H1 (cell line): ENCODE measurements around the gene COPZ1. TPM values are rescaled to one million over a fixed set of nuclear protein-coding genes. Genes with fewer than 3 reads are reported as not detected.

ENCODE experiments used
- CTCF ChIA-PET: fragments of 300-600 bp; sonication (Branson Sonifier 250); formaldehyde crosslinking; loops from one replicate; lab custom pipeline; 2021; ENCODE audit not compliant: partially characterized antibody; lab: Charles Lee
- POLR2A ChIA-PET: fragments of 300-600 bp; sonication (Branson Sonifier 250); formaldehyde crosslinking; loops from one replicate; lab custom pipeline; 2021; ENCODE audit warnings: inconsistent platforms; ENCODE audit not compliant: partially characterized antibody; lab: Charles Lee
- DNase-seq, 2 experiments: peaks; one replicate each; pipeline versions ENCODE4 v3.0.0 to v3.0.0-alpha.2; 2010 to 2022; ENCODE audit warnings: low spot score in 2 of 2, low read depth in 1 of 2, mixed read lengths in 1 of 2
- FAIRE-seq: peaks from 2 replicates; lab custom pipeline; 2011; peaks lifted over from hg19 to GRCh38; lab: Jason Lieb, UNC
- H2AFZ ChIP-seq: 2 replicates; pipeline ENCODE4 v1.8.1; 2012; ENCODE audit warnings: low read length, inconsistent platforms
- H2AK5ac ChIP-seq: 2 replicates; pipeline ENCODE4 v1.6.1; 2013; ENCODE audit warnings: low read depth, low read length
- H2BK120ac ChIP-seq: replicated peaks from 2 replicates; pipeline ENCODE3; 2013; ENCODE audit warnings: low read depth, low read length, inconsistent platforms
- H2BK12ac ChIP-seq: 2 replicates; pipeline ENCODE4 v1.6.1; 2013; ENCODE audit warnings: low read depth, low read length
- H2BK15ac ChIP-seq: 2 replicates; pipeline ENCODE4 v1.6.1; 2013; ENCODE audit warnings: low read length
- H2BK20ac ChIP-seq: 2 replicates; pipeline ENCODE4 v1.6.1; 2013; ENCODE audit warnings: low read length
- H2BK5ac ChIP-seq: 2 replicates; pipeline ENCODE4 v1.6.1; 2013; ENCODE audit warnings: low read depth, low read length
- H3K14ac ChIP-seq: 2 replicates; pipeline ENCODE4 v1.6.1; 2013; ENCODE audit warnings: inconsistent platforms; ENCODE audit not compliant: insufficient read length
- H3K18ac ChIP-seq: 2 replicates; pipeline ENCODE4 v1.6.1; 2013; ENCODE audit warnings: low read length; ENCODE audit errors: extremely low read depth
- H3K23ac ChIP-seq: 2 replicates; pipeline ENCODE4 v1.6.1; 2013; ENCODE audit warnings: inconsistent platforms; ENCODE audit not compliant: insufficient read length
- H3K23me2 ChIP-seq: 2 replicates; pipeline ENCODE4 v1.6.1; 2013; ENCODE audit warnings: low read depth, low read length
- H3K27ac ChIP-seq: 2 replicates; pipeline ENCODE4 v1.6.1; 2011; ENCODE audit warnings: low read depth, low read length, inconsistent platforms
- H3K27me3 ChIP-seq, 4 experiments: replicated peaks in 1 of 4; 1 replicate in 1 of 4; 2 replicates in 3 of 4; pipeline versions ENCODE4 v1.6.1 to v1.8.1; 2011 to 2013; ENCODE audit warnings: low read length in 3 of 4, mild to moderate bottlenecking in 3 of 4, inconsistent platforms in 2 of 4, mixed read lengths in 2 of 4, moderate library complexity in 1 of 4; ENCODE audit not compliant: control insufficient read depth in 3 of 4, insufficient read depth in 3 of 4; ENCODE audit errors: extremely low read depth in 1 of 4
- H3K36me3 ChIP-seq, 4 experiments: 2 replicates each; pipeline versions ENCODE4 v1.6.1 to v1.8.1; 2011 to 2013; ENCODE audit warnings: mild to moderate bottlenecking in 4 of 4, low read length in 3 of 4, moderate library complexity in 2 of 4, control low read depth in 1 of 4, inconsistent platforms in 1 of 4; ENCODE audit not compliant: insufficient read depth in 4 of 4, control insufficient read depth in 2 of 4
- H3K4ac ChIP-seq: replicated peaks from 2 replicates; pipeline ENCODE3; 2013; ENCODE audit warnings: low read length, low read depth, mixed read lengths, inconsistent platforms; ENCODE audit not compliant: insufficient read length
- H3K4me1 ChIP-seq, 4 experiments: replicated peaks in 1 of 4; 1 replicate in 1 of 4; 2 replicates in 3 of 4; pipeline versions ENCODE4 v1.6.1 to v1.8.1; 2011 to 2013; ENCODE audit warnings: low read length in 3 of 4, inconsistent platforms in 2 of 4, mixed read lengths in 1 of 4; ENCODE audit not compliant: insufficient read depth in 4 of 4, control insufficient read depth in 3 of 4
- H3K4me2 ChIP-seq, 2 experiments: 2 replicates each; pipeline versions ENCODE4 v1.6.1 to v1.8.1; 2011 to 2013; ENCODE audit warnings: low read depth in 2 of 2, low read length in 2 of 2, control low read depth in 1 of 2, inconsistent platforms in 1 of 2, mild to moderate bottlenecking in 1 of 2; ENCODE audit not compliant: insufficient read depth in 1 of 2
- H3K4me3 ChIP-seq, 4 experiments: fragments of 200-600, 300-600 bp in 1 of 4; sonication (generic), shearing (Covaris generic), sonication (Bioruptor Twin) in 1 of 4; 2 replicates each; pipeline versions ENCODE4 v1.5.1 to v1.8.1; 2011 to 2016; ENCODE audit warnings: low read length in 4 of 4, low read depth in 3 of 4, control low read depth in 2 of 4, inconsistent platforms in 2 of 4, mild to moderate bottlenecking in 2 of 4, mixed read lengths in 1 of 4, moderate library complexity in 1 of 4; ENCODE audit not compliant: insufficient read depth in 2 of 4; ENCODE audit errors: extremely low read depth in 1 of 4
- H3K56ac ChIP-seq: replicated peaks from 2 replicates; pipeline ENCODE3; 2013; ENCODE audit warnings: low read depth, mild to moderate bottlenecking, mixed read lengths, low read length, inconsistent platforms; ENCODE audit not compliant: insufficient read length
- H3K79me1 ChIP-seq: 2 replicates; pipeline ENCODE4 v1.6.1; 2013; ENCODE audit warnings: low read depth, low read length, control low read depth
- H3K79me2 ChIP-seq, 2 experiments: 2 replicates each; pipeline versions ENCODE4 v1.6.1 to v1.8.1; 2012 to 2013; ENCODE audit warnings: low read length in 2 of 2, mild to moderate bottlenecking in 2 of 2, inconsistent platforms in 1 of 2; ENCODE audit not compliant: insufficient read depth in 2 of 2, control insufficient read depth in 1 of 2
- H3K9ac ChIP-seq, 4 experiments: replicated peaks in 1 of 4; 1 replicate in 1 of 4; 2 replicates in 3 of 4; pipeline versions ENCODE4 v1.6.1 to v1.8.1; 2011 to 2013; ENCODE audit warnings: low read depth in 3 of 4, low read length in 3 of 4, control low read depth in 2 of 4, mild to moderate bottlenecking in 2 of 4, moderate library complexity in 2 of 4, inconsistent platforms in 1 of 4; ENCODE audit errors: extremely low read depth in 1 of 4
- H3K9me3 ChIP-seq, 2 experiments: 2 replicates each; pipeline versions ENCODE4 v1.6.1 to v1.8.1; 2012 to 2013; ENCODE audit warnings: mild to moderate bottlenecking in 2 of 2, moderate library complexity in 2 of 2, control low read depth in 1 of 2, inconsistent platforms in 1 of 2, low read depth in 1 of 2, low read length in 1 of 2, mixed read lengths in 1 of 2; ENCODE audit not compliant: insufficient read depth in 2 of 2
- H4K20me1 ChIP-seq, 2 experiments: replicated peaks in 1 of 2; 2 replicates each; pipeline versions ENCODE3 to v1.8.1; 2011 to 2013; ENCODE audit warnings: inconsistent platforms in 2 of 2, low read length in 2 of 2, mild to moderate bottlenecking in 1 of 2; ENCODE audit not compliant: insufficient read depth in 2 of 2, control insufficient read depth in 1 of 2
- H4K5ac ChIP-seq: 2 replicates; pipeline ENCODE4 v1.6.1; 2013; ENCODE audit warnings: low read length, low read depth, mixed read lengths, inconsistent platforms; ENCODE audit not compliant: insufficient read length
- H4K8ac ChIP-seq: 2 replicates; pipeline ENCODE4 v1.8.0; 2013; ENCODE audit warnings: mild to moderate bottlenecking, moderate library complexity, low read length, inconsistent platforms; ENCODE audit not compliant: insufficient read depth; ENCODE audit errors: extremely low read depth
- H4K91ac ChIP-seq: replicated peaks from 2 replicates; pipeline ENCODE3; 2013; ENCODE audit warnings: low read length, mixed read lengths, inconsistent platforms; ENCODE audit not compliant: insufficient read length
- SIRT6 ChIP-seq: IDR thresholded peaks from one replicate; pipeline ENCODE4 v1.7.1; 2012; ENCODE audit warnings: low read length, inconsistent platforms
- WGBS, 2 experiments: shearing (Covaris generic) in 1 of 2; methylation state at CpG; one replicate each; pipeline versions ENCODE4 v1.1.6 to v1.1.7; 2013 to 2015; ENCODE audit warnings: low lambda C conversion rate in 2 of 2, mixed read lengths in 2 of 2, inconsistent platforms in 1 of 2, low coverage in 1 of 2, missing lambda C conversion rate in 1 of 2; ENCODE audit not compliant: insufficient replicate concordance in 2 of 2, insufficient coverage in 1 of 2, insufficient read length in 1 of 2; ENCODE audit errors: extremely low coverage in 1 of 2, missing lambda C conversion rate in 1 of 2; 5-methylcytosine and 5-hydroxymethylcytosine counted together
- polyA plus RNA-seq, 7 experiments: library from polyadenylated mRNA; depleted of rRNA in 3 of 7; stranded (reverse) in 5 of 7; unstranded in 2 of 7; fragments of >200 nt in 5 of 7; fragments of 200-250 nt in 2 of 7; gene quantifications; 1 replicate in 5 of 7; 2 replicates in 1 of 7; 4 replicates in 1 of 7; pipeline versions ENCODE4 v1.2.1 to v1.2.3, GENCODE V29; 2011 to 2013; ENCODE audit warnings: missing spikeins in 2 of 7, mixed read lengths in 2 of 7
- total RNA-seq: library from RNA; stranded (reverse); fragmentation: NEBNext Ultra II Directional; extraction: Animal tissue kit (Norgen Biotek cat#: 25700); gene quantifications from 2 replicates; pipeline ENCODE4 v1.2.1, GENCODE V29; 2021

Gene COPZ1
- total and polyA plus RNA-seq, 2 of the 8 experiments (the other 6 are each of a cell fraction or from before 2014, with no cell fraction given), result 103 to 133 TPM

DNA sequence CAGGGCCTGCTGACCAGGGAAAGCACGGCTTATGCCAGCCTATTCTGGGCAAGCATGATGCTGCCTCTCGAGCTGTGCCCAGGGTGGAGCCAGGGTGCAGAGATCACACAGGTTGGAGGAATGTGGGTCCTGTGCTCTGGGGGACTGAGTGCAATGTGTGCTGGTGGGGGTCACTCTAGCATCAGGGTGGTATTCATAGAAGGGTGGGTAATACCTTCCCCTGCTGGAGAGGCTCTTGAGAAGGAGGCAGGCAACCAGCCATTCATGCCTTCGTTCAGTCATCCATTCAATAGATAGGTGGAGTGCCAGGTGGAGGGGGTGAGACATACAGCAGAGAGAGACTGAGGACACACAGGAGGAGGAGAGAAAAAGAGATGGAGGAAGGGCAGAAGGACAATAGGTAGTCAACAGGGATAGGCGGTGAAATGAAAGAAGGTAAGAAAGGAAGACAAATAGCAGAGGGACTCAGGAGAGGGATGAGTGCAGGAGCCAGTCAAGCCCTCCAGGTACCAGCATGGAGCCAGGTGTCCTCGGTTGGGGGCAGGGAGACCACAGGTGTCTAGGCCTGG is 64.8 kb downstream of the COPZ1 start:
- H3K4me1 ChIP-seq, result peaks cover 48 to 67% (median 57%) of the 10 kb centered on the region in 4 experiments
- peaks cover 14% of the 10 kb centered on the region for H3K23me2 ChIP-seq
- 79% methylated on average over 5 of the region's 5 CpGs; no CpG with 5 or more reads in 1 of the 2 experiments for WGBS, 2 experiments
- H3K9me3 ChIP-seq, result no peaks in the 10 kb centered on the region
- peak overlapping the region; percentile 52; the same call in 1 of the 2 replicates for H3K18ac ChIP-seq
- peaks cover 0 to 4% of the 10 kb centered on the region in 2 experiments for H4K20me1 ChIP-seq
- H2AK5ac ChIP-seq, result peak overlapping the region; percentile 32
- ChIA-PET POLR2A (interaction anchor here (0.9 to 1.4 kb wide), 4 partner anchors 33 to 109 kb away, joined by 3 to 4 read pairs (median 3); partner anchors contain the start of gene HNRNPA1), CTCF (interaction anchor here (1.0 to 5.5 kb wide), 4 partner anchors 9 to 43 kb away, joined by 3 to 110 read pairs (median 4); partner anchors contain the start of gene ZNF385A)
- H3K79me2 ChIP-seq, result no peaks in the 10 kb centered on the region
- H3K9ac ChIP-seq, result no peak overlapping the region
- no peak for DNase-seq
- no peak for FAIRE-seq
- H3K36me3 ChIP-seq, result no peaks in the 10 kb centered on the region
- H2BK20ac ChIP-seq, result 0 out of 2 replicates have a peak overlapping the region, but pooled peaks have one; percentile 68
- H3K4me2 ChIP-seq, result peak overlapping the region; percentile 76 to 87
- H4K91ac ChIP-seq, result peak overlapping the region; percentile 50
- no peak overlapping the region for H3K27ac ChIP-seq
- H3K4me3 ChIP-seq, result peak overlapping the region; percentile 57 to 96 (median 69); a peak in 5 of 8 replicates
- H2AFZ ChIP-seq, result no peak overlapping the region
- H3K27me3 ChIP-seq, result peaks cover 0 to 4% (median 0%) of the 10 kb centered on the region in 4 experiments; a peak in 2 of 7 replicates
- H2BK120ac ChIP-seq, result no peak overlapping the region
- 0 out of 2 replicates have a peak, but pooled peaks cover 3% of the 10 kb centered on the region for H3K79me1 ChIP-seq
- H3K56ac ChIP-seq, result no peak overlapping the region
- peak overlapping the region; percentile 10 for H4K5ac ChIP-seq
- no peak overlapping the region for H3K23ac ChIP-seq
- peak overlapping the region; percentile 85 for H2BK5ac ChIP-seq
- H2BK15ac ChIP-seq, result peak overlapping the region; percentile 88; the same call in 1 of the 2 replicates
- no peak overlapping the region for H3K4ac ChIP-seq
- no peak overlapping the region for H4K8ac ChIP-seq
- H2BK12ac ChIP-seq, result peak overlapping the region; percentile 95; the same call in 1 of the 2 replicates
- H3K14ac ChIP-seq, result no peak overlapping the region
- no peak for TF ChIP-seq SIRT6
